H1 (cell line): ENCODE measurements around the gene APOC1. TPM values are rescaled to one million over a fixed set of nuclear protein-coding genes. Genes with fewer than 3 reads are reported as not detected.

Experiments used
- CTCF ChIA-PET: fragments of 300-600 bp; sonication (Branson Sonifier 250); formaldehyde crosslinking; loops from one replicate; lab custom pipeline; 2021; ENCODE audit not compliant: partially characterized antibody; lab: Charles Lee
- POLR2A ChIA-PET: fragments of 300-600 bp; sonication (Branson Sonifier 250); formaldehyde crosslinking; loops from one replicate; lab custom pipeline; 2021; ENCODE audit warnings: inconsistent platforms; ENCODE audit not compliant: partially characterized antibody; lab: Charles Lee
- DNase-seq, 2 experiments: peaks; one replicate each; pipeline versions ENCODE4 v3.0.0 to v3.0.0-alpha.2; 2010 to 2022; ENCODE audit warnings: low spot score in 2 of 2, low read depth in 1 of 2, mixed read lengths in 1 of 2
- FAIRE-seq: peaks from 2 replicates; lab custom pipeline; 2011; peaks lifted over from hg19 to GRCh38; lab: Jason Lieb, UNC
- H2AFZ ChIP-seq: 2 replicates; pipeline ENCODE4 v1.8.1; 2012; ENCODE audit warnings: low read length, inconsistent platforms
- H2AK5ac ChIP-seq: 2 replicates; pipeline ENCODE4 v1.6.1; 2013; ENCODE audit warnings: low read depth, low read length
- H2BK120ac ChIP-seq: replicated peaks from 2 replicates; pipeline ENCODE3; 2013; ENCODE audit warnings: low read depth, low read length, inconsistent platforms
- H2BK12ac ChIP-seq: 2 replicates; pipeline ENCODE4 v1.6.1; 2013; ENCODE audit warnings: low read depth, low read length
- H2BK15ac ChIP-seq: 2 replicates; pipeline ENCODE4 v1.6.1; 2013; ENCODE audit warnings: low read length
- H2BK20ac ChIP-seq: 2 replicates; pipeline ENCODE4 v1.6.1; 2013; ENCODE audit warnings: low read length
- H2BK5ac ChIP-seq: 2 replicates; pipeline ENCODE4 v1.6.1; 2013; ENCODE audit warnings: low read depth, low read length
- H3K14ac ChIP-seq: 2 replicates; pipeline ENCODE4 v1.6.1; 2013; ENCODE audit warnings: inconsistent platforms; ENCODE audit not compliant: insufficient read length
- H3K18ac ChIP-seq: 2 replicates; pipeline ENCODE4 v1.6.1; 2013; ENCODE audit warnings: low read length; ENCODE audit errors: extremely low read depth
- H3K23ac ChIP-seq: 2 replicates; pipeline ENCODE4 v1.6.1; 2013; ENCODE audit warnings: inconsistent platforms; ENCODE audit not compliant: insufficient read length
- H3K23me2 ChIP-seq: 2 replicates; pipeline ENCODE4 v1.6.1; 2013; ENCODE audit warnings: low read depth, low read length
- H3K27ac ChIP-seq: 2 replicates; pipeline ENCODE4 v1.6.1; 2011; ENCODE audit warnings: low read depth, low read length, inconsistent platforms
- H3K27me3 ChIP-seq, 4 experiments: replicated peaks in 1 of 4; 1 replicate in 1 of 4; 2 replicates in 3 of 4; pipeline versions ENCODE4 v1.6.1 to v1.8.1; 2011 to 2013; ENCODE audit warnings: low read length in 3 of 4, mild to moderate bottlenecking in 3 of 4, inconsistent platforms in 2 of 4, mixed read lengths in 2 of 4, moderate library complexity in 1 of 4; ENCODE audit not compliant: control insufficient read depth in 3 of 4, insufficient read depth in 3 of 4; ENCODE audit errors: extremely low read depth in 1 of 4
- H3K36me3 ChIP-seq, 4 experiments: 2 replicates each; pipeline versions ENCODE4 v1.6.1 to v1.8.1; 2011 to 2013; ENCODE audit warnings: mild to moderate bottlenecking in 4 of 4, low read length in 3 of 4, moderate library complexity in 2 of 4, control low read depth in 1 of 4, inconsistent platforms in 1 of 4; ENCODE audit not compliant: insufficient read depth in 4 of 4, control insufficient read depth in 2 of 4
- H3K4ac ChIP-seq: replicated peaks from 2 replicates; pipeline ENCODE3; 2013; ENCODE audit warnings: low read length, low read depth, mixed read lengths, inconsistent platforms; ENCODE audit not compliant: insufficient read length
- H3K4me1 ChIP-seq, 4 experiments: replicated peaks in 1 of 4; 1 replicate in 1 of 4; 2 replicates in 3 of 4; pipeline versions ENCODE4 v1.6.1 to v1.8.1; 2011 to 2013; ENCODE audit warnings: low read length in 3 of 4, inconsistent platforms in 2 of 4, mixed read lengths in 1 of 4; ENCODE audit not compliant: insufficient read depth in 4 of 4, control insufficient read depth in 3 of 4
- H3K4me2 ChIP-seq, 2 experiments: 2 replicates each; pipeline versions ENCODE4 v1.6.1 to v1.8.1; 2011 to 2013; ENCODE audit warnings: low read depth in 2 of 2, low read length in 2 of 2, control low read depth in 1 of 2, inconsistent platforms in 1 of 2, mild to moderate bottlenecking in 1 of 2; ENCODE audit not compliant: insufficient read depth in 1 of 2
- H3K4me3 ChIP-seq, 4 experiments: fragments of 200-600, 300-600 bp in 1 of 4; sonication (generic), shearing (Covaris generic), sonication (Bioruptor Twin) in 1 of 4; 2 replicates each; pipeline versions ENCODE4 v1.5.1 to v1.8.1; 2011 to 2016; ENCODE audit warnings: low read length in 4 of 4, low read depth in 3 of 4, control low read depth in 2 of 4, inconsistent platforms in 2 of 4, mild to moderate bottlenecking in 2 of 4, mixed read lengths in 1 of 4, moderate library complexity in 1 of 4; ENCODE audit not compliant: insufficient read depth in 2 of 4; ENCODE audit errors: extremely low read depth in 1 of 4
- H3K56ac ChIP-seq: replicated peaks from 2 replicates; pipeline ENCODE3; 2013; ENCODE audit warnings: low read depth, mild to moderate bottlenecking, mixed read lengths, low read length, inconsistent platforms; ENCODE audit not compliant: insufficient read length
- H3K79me1 ChIP-seq: 2 replicates; pipeline ENCODE4 v1.6.1; 2013; ENCODE audit warnings: low read depth, low read length, control low read depth
- H3K79me2 ChIP-seq, 2 experiments: 2 replicates each; pipeline versions ENCODE4 v1.6.1 to v1.8.1; 2012 to 2013; ENCODE audit warnings: low read length in 2 of 2, mild to moderate bottlenecking in 2 of 2, inconsistent platforms in 1 of 2; ENCODE audit not compliant: insufficient read depth in 2 of 2, control insufficient read depth in 1 of 2
- H3K9ac ChIP-seq, 4 experiments: replicated peaks in 1 of 4; 1 replicate in 1 of 4; 2 replicates in 3 of 4; pipeline versions ENCODE4 v1.6.1 to v1.8.1; 2011 to 2013; ENCODE audit warnings: low read depth in 3 of 4, low read length in 3 of 4, control low read depth in 2 of 4, mild to moderate bottlenecking in 2 of 4, moderate library complexity in 2 of 4, inconsistent platforms in 1 of 4; ENCODE audit errors: extremely low read depth in 1 of 4
- H3K9me3 ChIP-seq, 2 experiments: 2 replicates each; pipeline versions ENCODE4 v1.6.1 to v1.8.1; 2012 to 2013; ENCODE audit warnings: mild to moderate bottlenecking in 2 of 2, moderate library complexity in 2 of 2, control low read depth in 1 of 2, inconsistent platforms in 1 of 2, low read depth in 1 of 2, low read length in 1 of 2, mixed read lengths in 1 of 2; ENCODE audit not compliant: insufficient read depth in 2 of 2
- H4K20me1 ChIP-seq, 2 experiments: replicated peaks in 1 of 2; 2 replicates each; pipeline versions ENCODE3 to v1.8.1; 2011 to 2013; ENCODE audit warnings: inconsistent platforms in 2 of 2, low read length in 2 of 2, mild to moderate bottlenecking in 1 of 2; ENCODE audit not compliant: insufficient read depth in 2 of 2, control insufficient read depth in 1 of 2
- H4K5ac ChIP-seq: 2 replicates; pipeline ENCODE4 v1.6.1; 2013; ENCODE audit warnings: low read length, low read depth, mixed read lengths, inconsistent platforms; ENCODE audit not compliant: insufficient read length
- H4K8ac ChIP-seq: 2 replicates; pipeline ENCODE4 v1.8.0; 2013; ENCODE audit warnings: mild to moderate bottlenecking, moderate library complexity, low read length, inconsistent platforms; ENCODE audit not compliant: insufficient read depth; ENCODE audit errors: extremely low read depth
- H4K91ac ChIP-seq: replicated peaks from 2 replicates; pipeline ENCODE3; 2013; ENCODE audit warnings: low read length, mixed read lengths, inconsistent platforms; ENCODE audit not compliant: insufficient read length
- POLR2AphosphoS5 ChIP-seq: IDR thresholded peaks from 2 replicates; pipeline ENCODE4 v1.6.1; 2011; ENCODE audit warnings: low read depth, low read length
- WGBS, 2 experiments: shearing (Covaris generic) in 1 of 2; methylation state at CpG; one replicate each; pipeline versions ENCODE4 v1.1.6 to v1.1.7; 2013 to 2015; ENCODE audit warnings: low lambda C conversion rate in 2 of 2, mixed read lengths in 2 of 2, inconsistent platforms in 1 of 2, low coverage in 1 of 2, missing lambda C conversion rate in 1 of 2; ENCODE audit not compliant: insufficient replicate concordance in 2 of 2, insufficient coverage in 1 of 2, insufficient read length in 1 of 2; ENCODE audit errors: extremely low coverage in 1 of 2, missing lambda C conversion rate in 1 of 2; 5-methylcytosine and 5-hydroxymethylcytosine counted together
- polyA plus RNA-seq, 7 experiments: library from polyadenylated mRNA; depleted of rRNA in 3 of 7; stranded (reverse) in 5 of 7; unstranded in 2 of 7; fragments of >200 nt in 5 of 7; fragments of 200-250 nt in 2 of 7; gene quantifications; 1 replicate in 5 of 7; 2 replicates in 1 of 7; 4 replicates in 1 of 7; pipeline versions ENCODE4 v1.2.1 to v1.2.3, GENCODE V29; 2011 to 2013; ENCODE audit warnings: missing spikeins in 2 of 7, mixed read lengths in 2 of 7
- total RNA-seq: library from RNA; stranded (reverse); fragmentation: NEBNext Ultra II Directional; extraction: Animal tissue kit (Norgen Biotek cat#: 25700); gene quantifications from 2 replicates; pipeline ENCODE4 v1.2.1, GENCODE V29; 2021

The APOC1 gene
- total and polyA plus RNA-seq, 2 of the 8 experiments (the other 6 are each of a cell fraction or from before 2014, with no cell fraction given) = 55.8 to 78.2 TPM

DNA sequence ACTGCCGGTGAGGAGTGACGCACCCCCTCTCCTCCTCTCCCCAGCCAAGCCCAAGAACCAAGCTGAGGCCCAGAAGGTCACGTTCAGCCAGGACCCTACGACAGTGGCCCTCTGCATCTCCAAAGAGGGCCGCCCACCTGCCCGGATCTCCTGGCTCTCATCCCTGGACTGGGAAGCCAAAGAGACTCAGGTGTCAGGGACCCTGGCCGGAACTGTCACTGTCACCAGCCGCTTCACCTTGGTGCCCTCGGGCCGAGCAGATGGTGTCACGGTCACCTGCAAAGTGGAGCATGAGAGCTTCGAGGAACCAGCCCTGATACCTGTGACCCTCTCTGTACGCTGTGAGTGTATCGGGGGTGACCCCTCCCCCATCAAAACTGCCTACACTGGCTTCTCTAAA lies 42.6 kb upstream of the APOC1 start:
- H4K20me1 ChIP-seq = peaks cover 6 to 23% of the 10 kb centered on the region in 2 experiments
- H2BK20ac ChIP-seq = no peak overlapping the region
- no peak overlapping the region for H4K8ac ChIP-seq
- H3K18ac ChIP-seq = no peak overlapping the region
- H3K14ac ChIP-seq = no peak overlapping the region
- WGBS, 2 experiments = 92% methylated on average over 12 of the region's 14 CpGs; no CpG with 5 or more reads in 1 of the 2 experiments
- H3K27ac ChIP-seq = no peak overlapping the region
- POLR2A ChIA-PET = interaction anchor here (0.8 to 4.0 kb wide), 6 partner anchors 11 to 83 kb away, joined by 3 to 23 read pairs (median 6); no protein-coding TSS in a partner anchor
- no peaks in the 10 kb centered on the region for H3K79me1 ChIP-seq
- no peaks in the 10 kb centered on the region; a peak in 1 of 4 replicates for H3K79me2 ChIP-seq
- TF ChIP-seq POLR2AphosphoS5 = no peak
- CTCF ChIA-PET = interaction anchor here (1.2 to 1.8 kb wide), 2 partner anchors 23 to 32 kb away, joined by 4 to 6 read pairs; no protein-coding TSS in a partner anchor
- H3K56ac ChIP-seq = no peak overlapping the region
- H3K23ac ChIP-seq = no peak overlapping the region
- H3K36me3 ChIP-seq = peaks cover 38 to 65% (median 52%) of the 10 kb centered on the region in 4 experiments
- no peaks in the 10 kb centered on the region for H3K9me3 ChIP-seq
- no peak overlapping the region for H4K91ac ChIP-seq
- H3K23me2 ChIP-seq = no peaks in the 10 kb centered on the region; the same call in 1 of the 2 replicates
- no peak overlapping the region for H3K4ac ChIP-seq
- H2BK15ac ChIP-seq = no peak overlapping the region
- no peak overlapping the region for H3K9ac ChIP-seq
- no peaks in the 10 kb centered on the region for H3K27me3 ChIP-seq
- H2BK120ac ChIP-seq = no peak overlapping the region
- DNase-seq (no peak), FAIRE-seq (no peak)
- H2BK5ac ChIP-seq = no peak overlapping the region
- no peak overlapping the region for H3K4me2 ChIP-seq
- H4K5ac ChIP-seq = no peak overlapping the region
- H3K4me3 ChIP-seq = no peak overlapping the region
- H2AK5ac ChIP-seq = no peak overlapping the region
- no peak overlapping the region for H2BK12ac ChIP-seq
- no peak overlapping the region for H2AFZ ChIP-seq
- H3K4me1 ChIP-seq = no peaks in the 10 kb centered on the region; a peak in 1 of 7 replicates
